RWPE2 (cell line): ENCODE results near the gene SFMBT2.
"Not testable (repeated sequence)": the region's sequence is repeated elsewhere in the genome, so short reads cannot be mapped to it uniquely, and the experiment has no call there.

ENCODE experiments used
- ATAC-seq: fragments of 200-7000 bp; cut with Tn5 transposase; 3 replicates; pipeline ENCODE4 v1.9.1; 2021; ENCODE audit warnings: low read depth
- DNase-seq: peaks from one replicate; pipeline ENCODE4 v3.0.0-alpha.2; 2020; ENCODE audit warnings: low spot score
- H3K27ac ChIP-seq: fragments of 450-650 bp; 2 replicates; pipeline ENCODE4 v1.5.1; 2017; ENCODE audit warnings: mild to moderate bottlenecking; ENCODE audit not compliant: poor library complexity, severe bottlenecking
- H3K27me3 ChIP-seq: fragments of 250-450 bp; sonication (Bioruptor Pico); 2 replicates; pipeline ENCODE4 v1.5.1; 2021; ENCODE audit warnings: mild to moderate bottlenecking, moderate library complexity; ENCODE audit not compliant: insufficient read depth, poor library complexity, severe bottlenecking
- H3K36me3 ChIP-seq: fragments of 250-450 bp; sonication (Bioruptor Pico); 2 replicates; pipeline ENCODE4 v1.5.1; 2020; ENCODE audit warnings: low read depth, mild to moderate bottlenecking, moderate library complexity
- H3K4me1 ChIP-seq: fragments of 250-450 bp; sonication (Bioruptor Pico); 2 replicates; pipeline ENCODE4 v1.5.1; 2021; ENCODE audit warnings: mild to moderate bottlenecking, moderate library complexity; ENCODE audit not compliant: insufficient read depth, poor library complexity, severe bottlenecking
- H3K4me3 ChIP-seq: fragments of 250-450 bp; sonication (Bioruptor Pico); 2 replicates; pipeline ENCODE4 v1.5.1; 2021; ENCODE audit warnings: mild to moderate bottlenecking, moderate library complexity; ENCODE audit not compliant: severe bottlenecking
- H3K9me3 ChIP-seq: fragments of 250-450 bp; sonication (Bioruptor Pico); 2 replicates; pipeline ENCODE4 v1.5.1; 2021; ENCODE audit warnings: mild to moderate bottlenecking, moderate library complexity; ENCODE audit not compliant: severe bottlenecking
- TF ChIP-seq, protein P1 (sequence below): fragments of 450-650 bp; IDR thresholded peaks from one replicate; pipeline ENCODE4 v1.5.1; 2017; ENCODE audit warnings: mild to moderate bottlenecking, moderate library complexity; ENCODE audit not compliant: poor library complexity, severe bottlenecking

SFMBT2 gene

DNA sequence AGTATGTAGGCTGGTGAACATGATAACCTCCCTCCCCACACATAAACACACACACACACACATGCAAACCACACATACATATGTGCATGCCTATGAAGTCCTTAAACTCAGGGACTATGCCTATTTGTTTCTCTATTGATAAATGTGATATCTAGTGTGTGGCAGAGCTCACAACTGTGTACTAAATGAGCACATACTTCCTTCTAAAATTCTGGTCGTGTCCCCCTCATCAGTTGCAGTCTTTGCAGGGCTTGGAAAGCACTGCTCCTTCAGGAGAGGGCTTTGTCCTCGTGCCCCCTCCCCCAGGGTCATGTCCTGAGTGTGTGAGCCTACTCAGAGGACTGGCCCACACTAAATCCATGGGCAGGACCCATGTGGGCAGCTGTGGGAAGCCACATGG is 94.0 kb downstream of the SFMBT2 start:
- no peaks in the 10 kb centered on the region for H3K27me3 ChIP-seq
- no peak overlapping the region for H3K27ac ChIP-seq
- ATAC-seq (no peak), DNase-seq (no peak)
- H3K4me1 ChIP-seq: peaks cover 15% of the 10 kb centered on the region
- TF ChIP-seq, protein P1, sequence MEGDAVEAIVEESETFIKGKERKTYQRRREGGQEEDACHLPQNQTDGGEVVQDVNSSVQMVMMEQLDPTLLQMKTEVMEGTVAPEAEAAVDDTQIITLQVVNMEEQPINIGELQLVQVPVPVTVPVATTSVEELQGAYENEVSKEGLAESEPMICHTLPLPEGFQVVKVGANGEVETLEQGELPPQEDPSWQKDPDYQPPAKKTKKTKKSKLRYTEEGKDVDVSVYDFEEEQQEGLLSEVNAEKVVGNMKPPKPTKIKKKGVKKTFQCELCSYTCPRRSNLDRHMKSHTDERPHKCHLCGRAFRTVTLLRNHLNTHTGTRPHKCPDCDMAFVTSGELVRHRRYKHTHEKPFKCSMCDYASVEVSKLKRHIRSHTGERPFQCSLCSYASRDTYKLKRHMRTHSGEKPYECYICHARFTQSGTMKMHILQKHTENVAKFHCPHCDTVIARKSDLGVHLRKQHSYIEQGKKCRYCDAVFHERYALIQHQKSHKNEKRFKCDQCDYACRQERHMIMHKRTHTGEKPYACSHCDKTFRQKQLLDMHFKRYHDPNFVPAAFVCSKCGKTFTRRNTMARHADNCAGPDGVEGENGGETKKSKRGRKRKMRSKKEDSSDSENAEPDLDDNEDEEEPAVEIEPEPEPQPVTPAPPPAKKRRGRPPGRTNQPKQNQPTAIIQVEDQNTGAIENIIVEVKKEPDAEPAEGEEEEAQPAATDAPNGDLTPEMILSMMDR: no peak
- no peak overlapping the region for H3K4me3 ChIP-seq
- no peaks in the 10 kb centered on the region for H3K9me3 ChIP-seq
- no peaks in the 10 kb centered on the region for H3K36me3 ChIP-seq

DNA sequence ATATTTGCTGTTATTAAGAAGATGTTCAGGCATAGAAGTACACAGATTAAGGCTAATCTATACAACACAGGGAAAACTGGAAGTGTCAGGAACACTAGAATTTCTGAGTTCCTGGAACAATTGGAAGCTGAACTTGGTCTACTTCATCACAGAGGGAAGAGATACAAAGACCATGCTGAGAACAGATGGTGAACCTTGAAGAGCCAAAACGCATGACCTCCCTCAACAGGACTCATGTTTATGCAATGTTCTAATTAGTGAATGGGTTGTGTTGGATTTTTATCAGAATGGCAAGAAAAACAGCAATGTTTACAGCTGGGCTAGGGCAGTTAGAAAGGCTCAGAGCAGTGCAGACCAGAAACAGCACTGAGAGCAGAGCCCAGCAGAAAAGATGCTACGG is 94.9 kb downstream of the SFMBT2 start:
- Histone ChIP-seq H3K9me3 (no peaks in the 10 kb centered on the region), H3K4me1 (peaks cover 21% of the 10 kb centered on the region), H3K36me3 (no peaks in the 10 kb centered on the region), H3K4me3 (no peak overlapping the region), H3K27me3 (no peaks in the 10 kb centered on the region), H3K27ac (no peak overlapping the region)
- TF ChIP-seq, protein P1: no peak
- ATAC-seq: no peak
- no peak for DNase-seq

GRCh38 chr10:7314170-7314569 is 96.7 kb downstream of the SFMBT2 start:
- Histone ChIP-seq H3K9me3 (no peaks in the 10 kb centered on the region), H3K27ac (no peak overlapping the region), H3K36me3 (no peaks in the 10 kb centered on the region), H3K4me3 (no peak overlapping the region), H3K4me1 (peaks cover 20% of the 10 kb centered on the region), H3K27me3 (no peaks in the 10 kb centered on the region)
- DNase-seq: no peak
- TF ChIP-seq, protein P1: no peak
- no peak for ATAC-seq

DNA sequence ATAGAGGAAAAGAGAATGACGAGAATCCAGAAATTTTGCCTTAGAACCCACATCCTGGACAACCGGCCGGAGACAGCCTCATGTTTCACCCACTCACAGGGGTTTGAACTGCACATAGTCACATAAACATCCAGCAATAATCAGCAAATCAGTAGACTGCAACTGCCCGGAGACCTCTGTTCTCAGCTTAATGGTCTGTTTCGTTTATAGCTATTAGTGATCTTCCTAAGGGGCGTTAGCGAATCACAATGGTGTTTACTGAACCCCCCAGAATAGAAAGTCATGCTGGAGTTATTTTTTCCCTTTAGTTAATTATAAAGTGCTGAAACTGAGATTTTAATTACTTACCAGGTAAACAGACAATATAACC is 98.4 kb downstream of the SFMBT2 start:
- no peaks in the 10 kb centered on the region for H3K9me3 ChIP-seq
- ATAC-seq (no peak), DNase-seq (no peak)
- no peaks in the 10 kb centered on the region for H3K36me3 ChIP-seq
- no peaks in the 10 kb centered on the region for H3K27me3 ChIP-seq
- no peak overlapping the region for H3K4me3 ChIP-seq
- peak overlapping the region; percentile 82 for H3K27ac ChIP-seq
- TF ChIP-seq, protein P1: no peak
- peaks cover 9% of the 10 kb centered on the region for H3K4me1 ChIP-seq

DNA sequence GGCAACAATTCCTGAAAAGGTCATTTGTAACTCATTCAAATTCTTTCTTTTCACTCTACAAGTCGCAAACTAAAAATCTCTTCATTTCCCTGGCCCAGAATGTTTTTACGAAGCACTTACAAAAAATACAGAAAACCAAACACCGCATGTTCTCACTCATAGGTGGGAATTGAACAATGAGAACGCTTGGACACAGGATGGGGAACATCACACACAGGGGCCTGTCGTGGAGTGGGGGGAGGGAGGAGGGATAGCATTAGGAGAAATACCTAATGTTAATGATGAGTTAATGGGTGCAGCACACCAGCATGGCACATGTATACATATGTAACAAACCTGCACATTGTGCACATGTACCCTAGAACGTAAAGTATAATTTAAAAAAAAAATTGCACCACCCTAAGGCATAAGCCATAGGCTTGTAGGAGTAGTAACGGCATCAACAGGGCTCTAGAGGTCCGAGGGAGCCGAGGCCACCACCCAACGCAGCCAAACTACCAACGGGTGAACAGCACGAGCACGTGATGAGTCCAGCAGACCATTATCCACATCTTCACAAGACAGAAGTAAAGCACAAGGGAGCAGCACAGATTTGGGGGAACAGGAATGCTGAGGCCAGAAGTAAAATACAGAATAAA is 98.9 kb downstream of the SFMBT2 start:
- not testable (repeated sequence) for H3K36me3 ChIP-seq, H3K4me1 ChIP-seq, H3K9me3 ChIP-seq, H3K27me3 ChIP-seq, H3K4me3 ChIP-seq, ATAC-seq, DNase-seq
- peak overlapping the region; percentile 82 for H3K27ac ChIP-seq
